ENCODE data around the gene HOXD12.

The HOXD12 gene

GRCh38 chr2:176140513-176141317, 41.1 kb downstream of the HOXD12 start:
- H3K27ac ChIP-seq, result peak overlapping the region; percentile 68

GRCh38 chr2:176142281-176142680, 42.7 kb downstream of the HOXD12 start:
- Histone ChIP-seq H3K36me3 (ENCODE audit: insufficient read depth) (no peaks in the 10 kb centered on the region), H3K79me2 (ENCODE audit: insufficient read depth, low read depth) (no peaks in the 10 kb centered on the region), H3K27ac (no peak overlapping the region), H4K20me1 (ENCODE audit: insufficient read depth) (no peaks in the 10 kb centered on the region), H2AFZ (ENCODE audit: low read depth) (no peak overlapping the region), H3K4me1 (ENCODE audit: low read depth, poor library complexity, severe bottlenecking) (peaks cover 17% of the 10 kb centered on the region), H3K4me3 (IDR thresholded peaks at IDR 0.05; ENCODE audit: insufficient read depth, low read depth, low read length) (no peak overlapping the region), H3K4me2 (no peak overlapping the region), H3K27me3 (ENCODE audit: insufficient read depth, low read depth) (no peaks in the 10 kb centered on the region), H3K9ac (no peak overlapping the region)
- no peak for TF ChIP-seq CTCF (conservative IDR thresholded peaks at IDR 0.05; ENCODE audit: low read depth, low read length)

More at GRCh38 chr2:176140513-176141317, 41.1 kb downstream of the HOXD12 start:
- Histone ChIP-seq H3K4me2 (peak overlapping the region; percentile 76), H4K20me1 (ENCODE audit: insufficient read depth) (no peaks in the 10 kb centered on the region), H3K4me1 (ENCODE audit: low read depth, poor library complexity, severe bottlenecking) (peaks cover 23% of the 10 kb centered on the region), H3K79me2 (ENCODE audit: insufficient read depth, low read depth) (no peaks in the 10 kb centered on the region), H3K27me3 (ENCODE audit: insufficient read depth, low read depth) (no peaks in the 10 kb centered on the region), H3K36me3 (ENCODE audit: insufficient read depth) (no peaks in the 10 kb centered on the region), H3K4me3 (IDR thresholded peaks at IDR 0.05; ENCODE audit: insufficient read depth, low read depth, low read length) (peak overlapping the region; percentile 83), H3K9ac (peak overlapping the region; percentile 92), H2AFZ (ENCODE audit: low read depth) (peak overlapping the region; percentile 98)
- TF ChIP-seq CTCF (conservative IDR thresholded peaks at IDR 0.05; ENCODE audit: low read depth, low read length), result peak; percentile 96

GRCh38 chr2:176145085-176145969, 45.7 kb downstream of the HOXD12 start:
- no peak overlapping the region for H3K4me2 ChIP-seq
- TF ChIP-seq CTCF (conservative IDR thresholded peaks at IDR 0.05; ENCODE audit: low read depth, low read length), result no peak
- no peaks in the 10 kb centered on the region for H3K79me2 ChIP-seq (ENCODE audit: insufficient read depth, low read depth)
- no peaks in the 10 kb centered on the region for H3K36me3 ChIP-seq (ENCODE audit: insufficient read depth)
- no peaks in the 10 kb centered on the region for H3K27me3 ChIP-seq (ENCODE audit: insufficient read depth, low read depth)
- no peak overlapping the region for H3K9ac ChIP-seq
- no peak overlapping the region for H3K4me3 ChIP-seq (IDR thresholded peaks at IDR 0.05; ENCODE audit: insufficient read depth, low read depth, low read length)
- H4K20me1 ChIP-seq (ENCODE audit: insufficient read depth), result no peaks in the 10 kb centered on the region
- peaks cover 4% of the 10 kb centered on the region for H3K4me1 ChIP-seq (ENCODE audit: low read depth, poor library complexity, severe bottlenecking)
- H2AFZ ChIP-seq (ENCODE audit: low read depth), result no peak overlapping the region
- no peak overlapping the region for H3K27ac ChIP-seq

GRCh38 chr2:176146101-176146500, 46.5 kb downstream of the HOXD12 start:
- Histone ChIP-seq H3K4me3 (IDR thresholded peaks at IDR 0.05; ENCODE audit: insufficient read depth, low read depth, low read length) (no peak overlapping the region), H2AFZ (ENCODE audit: low read depth) (no peak overlapping the region), H3K27me3 (ENCODE audit: insufficient read depth, low read depth) (no peaks in the 10 kb centered on the region), H3K79me2 (ENCODE audit: insufficient read depth, low read depth) (no peaks in the 10 kb centered on the region), H3K36me3 (ENCODE audit: insufficient read depth) (no peaks in the 10 kb centered on the region), H3K4me1 (ENCODE audit: low read depth, poor library complexity, severe bottlenecking) (peaks cover under 1% of the 10 kb centered on the region), H3K4me2 (no peak overlapping the region), H3K27ac (no peak overlapping the region), H3K9ac (no peak overlapping the region), H4K20me1 (ENCODE audit: insufficient read depth) (no peaks in the 10 kb centered on the region)
- no peak for TF ChIP-seq CTCF (conservative IDR thresholded peaks at IDR 0.05; ENCODE audit: low read depth, low read length)
